ENCODE results near the gene TSPAN9. TPM values are rescaled to one million over a fixed set of nuclear protein-coding genes. Genes with fewer than 3 reads are reported as not detected.

The TSPAN9 gene
- total and polyA plus RNA-seq, 9 of the 15 experiments (the other 6 are each of a cell fraction or from before 2014, with no cell fraction given) = 0.23 to 2.1 (median 0.60) TPM; not detected in 2

- FAIRE-seq (no peak), ATAC-seq (no peak), DNase-seq (ENCODE audit: extremely low read depth in 1 of 4, low spot score in 3 of 4) (no peak)
- Histone ChIP-seq H4K20me1 (replicated peaks; ENCODE audit: control insufficient read depth, insufficient read depth, low read length) (no peaks in the 10 kb centered on the region), H2AFZ (ENCODE audit: low read depth, low read length) (no peak overlapping the region), H3K79me2 (ENCODE audit: control insufficient read depth, insufficient read depth, low read length) (no peaks in the 10 kb centered on the region), H3K4me2 (ENCODE audit: insufficient read depth, low read length) (no peak overlapping the region), H3K27me3 (ENCODE audit: control insufficient read depth in 2 of 2, insufficient read depth in 2 of 2, low read length in 2 of 2) (no peaks in the 10 kb centered on the region), H3K27ac (ENCODE audit: extremely low read depth, low read depth, low read length) (no peak overlapping the region), H3K9me1 (ENCODE audit: control insufficient read depth, insufficient read depth, low read length) (no peaks in the 10 kb centered on the region), H3K9me3 (replicated peaks; ENCODE audit: control insufficient read depth, insufficient read depth, low read depth, low read length) (no peaks in the 10 kb centered on the region), H3K4me1 (replicated peaks in 1 of 2; ENCODE audit: control insufficient read depth in 2 of 2, insufficient read depth in 2 of 2, low read length in 2 of 2) (peaks cover 0 to 15% of the 10 kb centered on the region in 2 experiments; a peak in 2 of 5 replicates), H3K4me3 (no peak overlapping the region), H3K36me3 (ENCODE audit: control insufficient read depth, insufficient read depth, low read length) (peaks cover 30% of the 10 kb centered on the region; the same call in 2 of the 3 replicates), H3K9ac (ENCODE audit: insufficient read depth in 1 of 2, low read depth in 2 of 2, low read length in 2 of 2) (peak overlapping the region in 1 of 2 experiments; percentile 45; a peak in 1 of 4 replicates)
- no TSS peak for BruUV-seq (replicated peaks)
- intact Hi-C loops (cut with micrococcal nuclease) = no loop called here
- POLR2A ChIA-PET = interaction anchor here (0.6 kb wide), 1 partner anchor 125 kb away, joined by 3 read pairs; no protein-coding TSS in a partner anchor
- in situ Hi-C loops (cut with MboI) = loop anchor here (10.0 kb wide), 1 partner anchor 156 kb away; the partner anchor contains the start of genes FOXM1 and RHNO1
- WGBS (ENCODE audit: insufficient coverage, low coverage, missing lambda C conversion rate) = 85% methylated on average over 16 of the region's 21 CpGs
- CTCF ChIA-PET (ENCODE audit: low intra/inter-chr PET ratio) = no interaction called here
- no peak for TF ChIP-seq ELK1 (CRISPR knock-in tag; IDR thresholded peaks at IDR 0.05)
- no peak for TF ChIP-seq HINFP (tag; conservative IDR thresholded peaks at IDR 0.05; ENCODE audit: low read depth)
- TF ChIP-seq EGR1 (conservative IDR thresholded peaks at IDR 0.05) = peak; percentile 33; the same call in 1 of the 2 replicates
Measured at GRCh38 chr12:3030821-3031429, 46.3 kb upstream of the TSPAN9 start.

All from K562 (cell line).